PFSK-1 (cell line): ENCODE results near the gene GAB1.

Source experiments
- POLR2AphosphoS5 ChIP-seq: IDR thresholded peaks from 2 replicates; pipeline ENCODE4 v1.6.1; 2012; ENCODE audit warnings: low read depth, mild to moderate bottlenecking, control low read depth, low read length, moderate library complexity
- REST ChIP-seq, 2 experiments: IDR thresholded peaks; 2 replicates each; pipeline versions ENCODE4 v1.6.1 to v1.8.0; 2011 to 2012; ENCODE audit warnings: low read depth in 2 of 2, low read length in 2 of 2, control low read depth in 1 of 2, inconsistent platforms in 1 of 2, mild to moderate bottlenecking in 1 of 2, moderate library complexity in 1 of 2; ENCODE audit not compliant: insufficient read depth in 1 of 2
- SIN3A ChIP-seq: IDR thresholded peaks from 2 replicates; pipeline ENCODE4 v1.6.1; 2012; ENCODE audit warnings: mild to moderate bottlenecking, low read length, moderate library complexity, borderline replicate concordance; ENCODE audit not compliant: insufficient read depth
- TAF1 ChIP-seq: IDR thresholded peaks from 2 replicates; pipeline ENCODE4 v1.6.1; 2012; ENCODE audit warnings: low read length, control low read depth, borderline replicate concordance; ENCODE audit not compliant: insufficient read depth

- TF ChIP-seq POLR2AphosphoS5 (no peak), REST (IDR thresholded peaks at IDR 0.05; ENCODE audit: insufficient read depth in 1 of 2, low read depth in 2 of 2, low read length in 2 of 2) (no peak), SIN3A (no peak), TAF1 (no peak)
Measured at GRCh38 chr4:143393195-143393594, 56.5 kb downstream of the GAB1 start.
